HTR-8/SVneo (cell line): ENCODE data around the gene SAMD7.

Experiments
- DNase-seq: peaks from one replicate; pipeline ENCODE4 v3.0.0; 2011; ENCODE audit warnings: low spot score, mixed read lengths; ENCODE audit not compliant: insufficient read length
- FAIRE-seq: peaks from 2 replicates; lab custom pipeline; 2011; peaks lifted over from hg19 to GRCh38; lab: Jason Lieb, UNC

The SAMD7 gene

GRCh38 chr3:169964176-169964575 lies 52.8 kb downstream of the SAMD7 start:
- FAIRE-seq (no peak), DNase-seq (peak; percentile 13)

GRCh38 chr3:169965562-169966427 lies 54.4 kb downstream of the SAMD7 start:
- DNase-seq, result no peak

GRCh38 chr3:169966428-169966950 lies 55.1 kb downstream of the SAMD7 start, which contains the start of gene SEC62:
TSS of gene SEC62 (plus strand) at chr3:169966807. CDS start at chr3:169966823, 16 bp downstream.
- peak; percentile 69 for FAIRE-seq

More at GRCh38 chr3:169965562-169966427, 54.4 kb downstream of the SAMD7 start:
- FAIRE-seq, result no peak

GRCh38 chr3:169966951-169967915 lies 55.9 kb downstream of the SAMD7 start:
- DNase-seq (peak; percentile 26), FAIRE-seq (no peak)

More at GRCh38 chr3:169966428-169966950, 55.1 kb downstream of the SAMD7 start, which contains the start of gene SEC62:
- peak; percentile 92 for DNase-seq

GRCh38 chr3:169968224-169968885 lies 57.0 kb downstream of the SAMD7 start:
- DNase-seq (no peak), FAIRE-seq (no peak)

GRCh38 chr3:169969174-169970095 lies 58.1 kb downstream of the SAMD7 start:
- no peak for FAIRE-seq
- no peak for DNase-seq

GRCh38 chr3:169970847-169971246 lies 59.5 kb downstream of the SAMD7 start:
- no peak for DNase-seq
- no peak for FAIRE-seq

- DNase-seq (no peak), FAIRE-seq (no peak)
Measured at GRCh38 chr3:169971522-169971921, 60.1 kb downstream of the SAMD7 start.

- FAIRE-seq, result no peak
- DNase-seq, result no peak
Measured at GRCh38 chr3:169980055-169980454, 68.7 kb downstream of the SAMD7 start.

- DNase-seq, result no peak
- FAIRE-seq, result no peak
Measured at GRCh38 chr3:169984292-169984691, 72.9 kb downstream of the SAMD7 start.
